ENCODE measurements around the gene IL32.
"Not testable (repeated sequence)": the region's sequence is repeated elsewhere in the genome, so short reads cannot be mapped to it uniquely, and the experiment has no call there.

Gene IL32

GRCh38 chr16:3072148-3072547 lies 6.7 kb downstream of the IL32 start:
- not testable (repeated sequence) for DNase-seq

- DNase-seq = not testable (repeated sequence)
These were observed 7.3 kb downstream of the IL32 start for GRCh38 chr16:3072576-3073263.

DNA sequence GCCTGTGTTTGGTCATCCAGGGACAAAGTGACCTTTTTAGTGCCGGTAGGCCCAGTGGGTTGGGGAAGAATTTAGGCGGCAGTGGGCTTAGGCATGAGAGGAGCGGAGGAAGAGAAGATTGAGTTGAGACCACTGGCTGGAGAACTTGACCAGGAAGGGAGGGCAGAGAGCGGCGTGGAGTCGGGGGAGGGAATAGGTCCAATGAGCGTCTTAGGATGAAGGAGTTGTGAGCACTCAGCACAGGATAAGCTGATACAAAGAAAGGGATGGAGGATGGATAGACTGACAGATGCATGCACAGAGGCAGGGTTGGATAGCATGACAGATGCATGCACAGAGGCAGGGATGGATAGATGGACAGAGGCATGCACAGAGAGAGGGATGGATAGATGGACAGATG lies 8.0 kb downstream of the IL32 start:
- no peak for DNase-seq

DNA sequence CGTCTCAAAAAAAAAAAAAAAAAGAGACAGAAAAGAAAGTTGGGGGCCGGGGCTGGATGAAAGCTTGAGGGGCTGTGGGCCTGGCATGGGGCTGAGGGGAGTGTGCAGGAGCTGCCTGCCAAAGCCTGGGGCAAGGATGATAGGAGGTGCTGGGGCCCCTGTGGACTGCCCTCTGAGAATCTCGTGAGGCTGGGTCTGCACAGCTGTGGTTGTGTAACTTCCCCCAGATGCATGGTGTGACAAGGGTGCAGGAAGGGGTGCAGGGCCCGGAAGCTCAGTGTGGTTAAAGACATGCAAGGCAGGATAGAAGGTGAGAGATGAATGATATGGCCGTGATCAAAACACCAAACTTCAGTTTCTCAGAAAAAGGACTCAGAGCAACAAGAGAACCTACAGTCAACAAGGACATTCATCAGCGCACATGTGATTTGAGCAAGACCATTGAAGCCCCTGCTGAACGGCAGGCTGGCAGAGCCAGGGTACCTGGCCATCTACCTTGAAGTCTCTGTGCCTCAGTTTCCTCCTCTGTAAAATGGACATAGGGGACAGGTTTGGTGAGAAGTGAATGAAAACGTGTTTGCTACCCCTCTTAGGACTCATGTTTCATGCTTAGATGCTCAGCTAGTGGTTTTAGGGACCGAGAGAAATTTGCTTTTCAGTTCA lies 9.6 kb downstream of the IL32 start:
- no peak for DNase-seq

- DNase-seq = no peak
These were observed 10.1 kb downstream of the IL32 start for GRCh38 chr16:3075523-3075915.

DNA sequence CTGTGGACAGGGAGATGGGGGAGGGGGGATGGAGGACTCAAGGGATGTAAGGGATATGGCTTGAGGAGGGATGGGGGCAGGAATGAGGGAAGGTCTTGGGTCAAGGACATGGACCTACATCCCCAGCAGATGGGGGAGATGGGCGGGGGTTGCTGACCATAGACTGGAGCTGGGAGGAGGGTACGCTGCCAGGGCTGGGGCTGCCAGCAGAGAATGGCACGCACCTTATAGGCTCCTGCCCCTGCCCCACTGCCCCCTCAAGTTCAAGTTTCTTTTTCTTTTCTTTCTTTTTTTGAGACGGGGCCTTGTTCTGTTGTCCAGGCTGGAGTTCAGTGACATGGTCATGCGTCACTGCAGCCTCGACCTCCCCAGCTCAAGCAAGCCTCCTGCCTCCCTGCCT lies 10.5 kb downstream of the IL32 start:
- DNase-seq = not testable (repeated sequence)

DNA sequence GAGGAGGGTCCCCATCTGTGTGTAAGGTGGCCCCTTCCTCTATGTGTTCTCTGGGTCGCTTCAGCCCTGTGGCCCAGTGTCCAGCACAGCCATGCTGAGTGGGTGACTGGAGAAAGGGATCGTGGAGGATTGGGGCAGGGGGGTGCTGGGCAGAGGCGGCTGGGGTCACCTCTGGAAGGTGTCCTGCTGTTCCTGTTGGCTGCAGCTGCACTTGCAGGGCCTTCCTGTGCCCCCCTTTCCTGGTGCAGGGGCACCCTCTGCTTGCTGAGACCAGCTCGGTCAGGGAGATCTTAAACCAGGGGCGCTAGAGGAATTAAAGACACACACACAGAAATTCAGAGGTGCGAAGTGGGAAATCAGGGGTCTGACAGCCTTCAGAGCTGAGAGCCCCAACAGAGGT lies 11.1 kb downstream of the IL32 start:
- DNase-seq = no peak

GRCh38 chr16:3080024-3080423 lies 14.6 kb downstream of the IL32 start:
- DNase-seq = no peak

GRCh38 chr16:3081957-3082356 lies 16.5 kb downstream of the IL32 start:
- not testable (repeated sequence) for DNase-seq

- not testable (repeated sequence) for DNase-seq
These were observed 18.0 kb downstream of the IL32 start for GRCh38 chr16:3083408-3083807.

DNA sequence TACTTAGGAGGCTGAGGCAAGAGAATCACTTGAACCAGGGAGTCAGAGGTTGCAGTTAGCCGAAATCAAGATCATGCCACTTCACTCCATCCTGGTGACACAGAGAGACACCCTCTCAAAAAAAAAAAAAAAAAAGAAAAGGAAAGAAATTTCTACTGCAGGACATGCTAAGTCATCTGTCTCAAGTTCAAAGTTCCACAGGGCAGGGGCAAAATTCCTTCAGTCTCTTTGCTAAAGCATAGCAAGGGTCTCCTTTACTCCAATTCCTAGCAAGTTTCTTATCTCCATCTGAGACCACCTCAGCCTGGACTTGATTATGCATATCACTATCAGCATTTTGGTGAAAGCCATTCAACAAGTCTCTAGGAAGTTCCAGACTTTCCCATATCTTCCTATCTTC lies 19.1 kb downstream of the IL32 start:
- DNase-seq = no peak

- no peak for DNase-seq
These were observed 19.7 kb downstream of the IL32 start for GRCh38 chr16:3084969-3085670.

DNA sequence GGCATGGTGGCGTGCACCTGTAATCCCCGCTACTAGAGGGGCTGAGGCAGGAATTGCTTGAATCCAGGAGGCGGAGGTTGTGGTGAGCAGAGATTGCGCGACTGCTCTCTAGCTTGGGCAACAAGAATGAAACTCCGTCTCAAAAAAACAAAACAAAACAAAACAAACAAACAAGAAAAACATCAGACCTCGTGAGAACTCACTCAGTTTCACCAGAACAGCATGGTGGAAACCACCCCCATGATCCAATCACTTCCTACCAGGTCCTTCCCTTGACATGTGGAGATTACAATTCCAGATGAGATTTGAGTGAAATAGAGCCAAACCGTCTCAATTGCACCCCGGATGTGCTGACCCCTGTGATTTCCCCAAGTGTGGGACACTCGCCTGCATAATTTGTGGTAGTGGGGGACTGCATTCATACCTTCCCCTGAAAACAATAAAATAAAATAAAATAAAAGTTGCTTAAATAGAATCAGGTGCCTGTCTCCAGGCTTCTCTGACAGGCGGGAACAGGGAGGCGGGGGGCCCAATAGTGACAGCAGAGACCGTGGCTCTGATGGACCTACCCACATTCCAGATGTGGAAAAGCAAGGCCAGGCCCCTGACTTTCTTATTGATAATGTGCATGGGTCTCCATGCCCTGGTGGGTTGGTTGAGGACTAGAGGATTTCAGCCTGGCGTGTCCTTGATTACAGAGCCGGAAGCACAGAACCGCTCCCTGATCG lies 20.6 kb downstream of the IL32 start:
- DNase-seq = no peak

DNA sequence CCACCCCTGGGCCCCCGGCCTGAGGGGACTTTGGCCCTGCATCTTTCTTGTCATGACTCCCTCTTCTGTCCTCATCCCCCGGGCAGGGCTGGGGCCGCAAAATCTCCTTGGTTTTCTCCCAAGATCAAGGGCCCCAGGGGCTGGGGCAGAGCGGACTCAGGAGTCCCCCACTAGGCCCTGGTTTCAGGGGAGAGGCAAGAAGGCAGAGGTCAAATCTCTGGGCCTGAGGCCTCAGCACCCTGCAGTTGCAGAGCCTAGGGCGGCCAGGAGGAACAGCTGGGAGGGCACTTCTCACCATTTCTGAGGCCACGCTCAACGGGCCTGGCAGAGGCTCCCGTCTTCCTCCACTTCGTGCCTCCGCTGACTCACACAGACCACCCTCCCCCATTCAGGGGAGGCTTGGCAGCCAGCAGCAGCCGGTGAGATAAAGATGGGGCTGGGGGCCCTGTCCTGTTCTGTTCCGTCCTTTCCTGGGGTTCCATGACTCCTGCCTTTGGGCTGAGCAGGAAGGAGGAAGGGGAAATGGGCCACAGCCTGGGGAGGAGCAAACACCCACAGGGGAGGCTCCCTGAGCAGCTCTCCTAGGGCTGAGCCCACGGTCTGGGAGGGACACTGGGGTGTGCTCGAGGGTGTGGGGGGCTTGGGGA lies 21.3 kb downstream of the IL32 start:
- no peak for DNase-seq

DNA sequence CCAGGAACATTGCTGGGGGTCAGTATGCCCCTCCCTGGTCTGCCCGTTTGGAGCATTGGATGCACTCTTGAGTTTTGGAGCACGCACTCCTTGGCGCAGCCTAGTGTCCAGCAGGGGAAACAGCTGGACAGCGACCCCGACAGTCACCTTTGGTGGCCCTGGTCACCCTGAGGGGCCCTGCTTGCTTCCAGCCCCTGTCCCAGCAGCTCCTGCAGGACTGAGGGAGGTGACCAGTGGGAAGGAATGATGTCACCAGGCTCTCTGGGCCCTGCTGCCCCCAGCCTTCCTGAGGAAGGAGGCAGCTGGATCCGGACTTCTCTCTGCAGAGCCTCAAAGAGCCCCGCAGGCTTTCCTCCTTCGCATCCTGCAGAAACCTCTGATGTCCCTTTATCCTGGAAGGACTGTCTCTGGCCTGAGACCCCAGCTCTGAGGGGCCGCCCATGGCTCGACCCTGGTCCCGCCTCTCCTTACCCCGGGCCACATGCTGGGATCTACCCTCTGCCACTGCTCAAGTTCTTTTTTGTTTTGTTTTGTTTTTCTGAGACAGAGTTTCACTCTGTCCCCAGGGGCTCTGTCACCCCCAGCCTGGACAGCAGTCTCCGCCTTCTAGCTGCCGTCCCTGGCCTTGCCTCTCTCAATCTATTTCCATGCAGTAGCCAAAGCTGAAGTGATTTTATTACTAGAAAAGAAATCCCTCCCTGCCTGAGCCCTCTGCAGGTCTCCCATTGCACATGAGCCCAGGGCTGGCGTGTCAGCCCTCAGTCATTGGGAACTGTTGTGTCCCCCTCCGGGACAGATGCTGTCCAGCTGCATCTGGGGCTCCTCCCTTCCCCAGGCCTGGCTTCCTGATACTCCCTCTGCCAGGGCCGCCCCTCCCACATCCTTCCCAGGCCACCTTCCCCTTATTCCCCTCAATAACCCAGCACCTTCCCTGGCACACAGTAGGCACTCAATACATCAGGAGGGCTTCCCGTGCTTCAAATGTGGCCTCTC lies 22.1 kb downstream of the IL32 start:
- DNase-seq = no peak

DNA sequence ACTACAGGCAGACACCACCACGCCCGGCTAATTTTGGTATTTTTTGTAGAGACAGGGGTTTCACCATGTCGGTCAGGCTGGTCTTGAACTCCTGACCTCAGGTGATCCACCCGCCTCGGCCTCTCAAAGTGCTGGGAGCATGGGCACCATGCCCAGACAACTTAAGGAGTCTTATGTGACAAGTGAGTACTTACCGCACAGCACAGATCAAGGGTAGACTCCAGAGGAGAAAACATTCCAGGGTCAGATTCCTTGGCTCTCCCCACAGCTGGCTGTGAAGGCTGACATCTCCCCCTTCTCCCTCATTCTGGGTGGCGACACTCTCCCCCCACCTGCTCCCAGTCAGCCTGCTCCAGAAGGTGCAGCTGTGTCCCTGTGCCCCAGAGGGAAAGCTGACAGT lies 23.0 kb downstream of the IL32 start:
- DNase-seq = no peak

- DNase-seq = no peak
These were observed 23.7 kb downstream of the IL32 start for GRCh38 chr16:3088925-3089716.

DNA sequence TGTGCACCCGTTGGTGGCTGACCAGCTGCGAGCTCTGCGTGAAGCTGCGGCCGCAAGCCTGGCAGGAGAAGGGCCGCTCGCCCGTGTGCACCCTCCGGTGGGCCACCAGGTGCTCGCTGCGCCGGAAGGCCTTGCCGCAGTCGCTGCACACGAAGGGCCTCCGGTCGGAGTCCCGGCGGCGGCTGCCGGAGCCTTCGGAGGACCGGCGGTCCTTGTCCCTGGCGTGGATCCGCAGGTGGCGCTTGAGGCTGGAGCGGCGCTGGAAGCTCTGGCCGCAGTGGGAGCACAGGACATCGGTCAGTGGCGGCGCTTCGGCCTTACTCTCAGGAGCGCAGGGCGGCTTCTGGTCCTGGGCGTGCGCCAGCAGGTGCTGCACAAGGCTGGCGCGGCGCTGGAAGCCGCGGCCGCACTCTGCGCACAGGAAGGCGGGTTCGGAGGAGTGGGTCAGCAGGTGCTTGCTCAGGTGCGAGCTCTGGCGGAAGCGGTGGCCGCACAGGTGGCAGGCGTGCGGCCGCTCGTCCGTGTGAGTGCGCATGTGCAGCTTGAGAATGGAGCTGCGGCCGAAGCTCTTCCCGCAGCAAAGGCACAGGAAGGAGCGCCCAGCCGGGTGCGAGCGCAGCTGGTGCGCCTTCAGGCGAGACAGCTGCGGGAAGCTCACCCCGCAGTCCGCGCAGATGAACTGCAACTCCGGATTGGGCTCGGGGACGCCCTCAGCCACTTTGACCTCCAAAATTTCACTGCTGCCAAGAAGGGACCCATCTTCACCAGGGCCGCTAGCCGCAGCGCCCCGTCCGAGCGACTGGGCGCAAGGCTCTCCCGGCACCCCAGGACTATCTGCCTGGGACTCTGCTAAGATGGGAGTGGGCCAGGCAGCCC lies 24.5 kb downstream of the IL32 start:
- DNase-seq = peak in 2 of 3 experiments; percentile 80 to 87

- no peak for DNase-seq
These were observed 26.1 kb downstream of the IL32 start for GRCh38 chr16:3091551-3091950.

DNA sequence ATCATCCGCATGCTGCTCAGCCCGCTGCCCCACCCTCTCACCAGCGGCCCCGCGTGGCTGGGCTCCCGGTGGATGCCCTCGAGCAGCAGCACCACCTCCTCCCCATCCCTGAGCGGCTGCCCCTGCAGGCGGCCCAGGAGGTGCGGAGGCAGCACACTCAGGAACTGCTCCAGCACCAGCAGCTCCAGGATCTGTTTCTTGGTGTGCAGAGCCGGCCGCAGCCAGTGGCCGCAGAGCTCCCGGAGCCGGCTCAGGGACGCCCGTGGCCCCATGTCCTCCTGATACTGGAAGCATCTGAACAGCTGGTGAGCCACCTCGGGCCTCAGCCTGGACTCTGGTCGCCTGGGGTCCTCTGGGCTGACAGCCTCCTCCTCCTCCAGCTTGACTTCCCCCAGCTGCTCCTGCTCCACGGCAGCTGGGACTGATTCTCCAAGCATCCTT lies 27.1 kb downstream of the IL32 start:
- DNase-seq = no peak
